Measurements from ENCODE around the gene NDUFA11.

Gene NDUFA11

GRCh38 chr19:5903624-5904351 lies at the start of gene NDUFA11:
Gene NDUFA11 (minus strand): TSS chr19:5903790. CDS start chr19:5903708, 82 bp downstream.
- peak; percentile 94 for DNase-seq

- DNase-seq: no peak
Observed at GRCh38 chr19:5953030-5953589, 49.5 kb upstream of the NDUFA11 start.

GRCh38 chr19:5952193-5953029 lies 48.8 kb upstream of the NDUFA11 start:
- DNase-seq: no peak

- no peak for DNase-seq
Observed at GRCh38 chr19:5951338-5951861, 47.8 kb upstream of the NDUFA11 start.

GRCh38 chr19:5950741-5951140 lies 47.2 kb upstream of the NDUFA11 start:
- DNase-seq: no peak

GRCh38 chr19:5949792-5950305 lies 46.3 kb upstream of the NDUFA11 start:
- no peak for DNase-seq

GRCh38 chr19:5948752-5949564 lies 45.4 kb upstream of the NDUFA11 start:
- no peak for DNase-seq

- DNase-seq: no peak
Observed at GRCh38 chr19:5947435-5947834, 43.8 kb upstream of the NDUFA11 start.

- DNase-seq: no peak
Observed at GRCh38 chr19:5943623-5944022, 40.0 kb upstream of the NDUFA11 start.

- no peak for DNase-seq
Observed at GRCh38 chr19:5943045-5943444, 39.5 kb upstream of the NDUFA11 start.

- no peak for DNase-seq
Observed at GRCh38 chr19:5941673-5942072, 38.1 kb upstream of the NDUFA11 start.

- DNase-seq: no peak
Observed at GRCh38 chr19:5940260-5941208, 36.9 kb upstream of the NDUFA11 start.

- no peak for DNase-seq
Observed at GRCh38 chr19:5937550-5937949, 34.0 kb upstream of the NDUFA11 start.

GRCh38 chr19:5936292-5936592 lies 32.7 kb upstream of the NDUFA11 start:
- DNase-seq: no peak

- no peak for DNase-seq
Observed at GRCh38 chr19:5935473-5936291, 32.1 kb upstream of the NDUFA11 start.

- no peak for DNase-seq
Observed at GRCh38 chr19:5934774-5935472, 31.3 kb upstream of the NDUFA11 start.

GRCh38 chr19:5934069-5934401 lies 30.4 kb upstream of the NDUFA11 start:
- no peak for DNase-seq

- no peak for DNase-seq
Observed at GRCh38 chr19:5933391-5934068, 29.9 kb upstream of the NDUFA11 start.

GRCh38 chr19:5932609-5933262 lies 29.1 kb upstream of the NDUFA11 start:
- DNase-seq: no peak
